GM13977 (cell line): ENCODE measurements around the gene AURKB.

Source experiments
- DNase-seq: peaks from one replicate; pipeline ENCODE4 v3.0.0; 2012; ENCODE audit warnings: low spot score
- CTCF ChIP-seq: IDR thresholded peaks from 2 replicates; pipeline ENCODE4 v1.5.1; 2012; ENCODE audit warnings: mild to moderate bottlenecking, control low read depth; ENCODE audit not compliant: insufficient read depth; ENCODE audit errors: extremely low read depth, missing control alignments
- in situ Hi-C: fragments of 300-500 bp; cut with MboI; formaldehyde crosslinking; loops from one replicate; pipeline ENCODE4 v1.12.0; 2022; ENCODE audit warnings: low sequenced_read_pairs, low pct_unique_long_range_greater_than_20kb, mixed read lengths, inconsistent platforms; ENCODE audit not compliant: unreplicated experiment

Gene AURKB

GRCh38 chr17:8187517-8188262, 22.7 kb downstream of the AURKB start:
- peak; percentile 82 for DNase-seq
- TF ChIP-seq CTCF, result no peak
- in situ Hi-C loops, result no loop called here

- in situ Hi-C loops, result no loop called here
- DNase-seq, result peak; percentile 81
- peak; percentile 40 for TF ChIP-seq CTCF
Observed at GRCh38 chr17:8186787-8187516, 23.4 kb downstream of the AURKB start.

GRCh38 chr17:8186446-8186786, 24.0 kb downstream of the AURKB start:
- in situ Hi-C loops, result no loop called here

GRCh38 chr17:8185582-8186445, 24.6 kb downstream of the AURKB start:
- DNase-seq, result peak; percentile 73
- TF ChIP-seq CTCF, result no peak
- in situ Hi-C loops, result no loop called here

More at GRCh38 chr17:8186446-8186786, 24.0 kb downstream of the AURKB start:
- no peak for TF ChIP-seq CTCF
- DNase-seq, result no peak

DNA sequence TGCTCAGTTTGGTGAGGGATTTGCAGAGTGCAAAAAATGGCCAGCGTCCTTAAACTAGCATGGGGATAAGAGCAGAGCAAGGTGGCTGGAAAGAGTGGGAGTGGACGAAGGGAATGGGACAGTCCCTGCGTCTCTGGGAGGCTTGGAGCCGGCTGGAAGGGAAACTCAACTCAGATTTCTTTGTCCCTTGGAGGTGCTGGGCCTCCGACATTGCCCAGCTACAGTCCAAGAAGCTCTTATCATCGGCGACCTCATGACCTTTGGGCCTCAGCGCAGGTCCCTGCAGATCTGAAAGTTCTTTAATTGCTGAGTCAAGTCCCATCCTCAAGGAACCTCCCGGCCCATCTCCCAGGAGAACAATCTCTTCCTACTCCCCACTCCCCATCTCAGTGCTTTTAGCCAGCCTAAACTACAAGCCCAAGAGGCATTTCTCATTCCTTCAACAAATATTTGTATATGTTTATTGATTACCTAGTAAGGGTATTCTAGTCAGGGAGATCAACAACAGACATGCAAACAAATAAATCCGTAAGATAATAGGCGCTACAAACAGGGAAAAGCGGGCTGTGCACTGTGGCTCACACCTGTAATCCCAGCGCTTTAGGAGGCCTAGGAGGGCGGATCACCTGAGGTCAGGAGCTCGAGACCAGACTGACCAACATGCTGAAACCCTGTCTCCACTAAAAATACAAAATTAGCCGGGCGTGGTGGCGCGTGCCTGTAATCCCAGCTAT, 33.2 kb downstream of the AURKB start:
- no peak for DNase-seq
- in situ Hi-C loops, result no loop called here
- TF ChIP-seq CTCF, result no peak
